Measurements from ENCODE around the gene BTG2. TPM values are rescaled to one million over a fixed set of nuclear protein-coding genes. Genes with fewer than 3 reads are reported as not detected.

Gene BTG2
- total RNA-seq, 1 experiment from 2014 or later, result 24.2 TPM

DNA sequence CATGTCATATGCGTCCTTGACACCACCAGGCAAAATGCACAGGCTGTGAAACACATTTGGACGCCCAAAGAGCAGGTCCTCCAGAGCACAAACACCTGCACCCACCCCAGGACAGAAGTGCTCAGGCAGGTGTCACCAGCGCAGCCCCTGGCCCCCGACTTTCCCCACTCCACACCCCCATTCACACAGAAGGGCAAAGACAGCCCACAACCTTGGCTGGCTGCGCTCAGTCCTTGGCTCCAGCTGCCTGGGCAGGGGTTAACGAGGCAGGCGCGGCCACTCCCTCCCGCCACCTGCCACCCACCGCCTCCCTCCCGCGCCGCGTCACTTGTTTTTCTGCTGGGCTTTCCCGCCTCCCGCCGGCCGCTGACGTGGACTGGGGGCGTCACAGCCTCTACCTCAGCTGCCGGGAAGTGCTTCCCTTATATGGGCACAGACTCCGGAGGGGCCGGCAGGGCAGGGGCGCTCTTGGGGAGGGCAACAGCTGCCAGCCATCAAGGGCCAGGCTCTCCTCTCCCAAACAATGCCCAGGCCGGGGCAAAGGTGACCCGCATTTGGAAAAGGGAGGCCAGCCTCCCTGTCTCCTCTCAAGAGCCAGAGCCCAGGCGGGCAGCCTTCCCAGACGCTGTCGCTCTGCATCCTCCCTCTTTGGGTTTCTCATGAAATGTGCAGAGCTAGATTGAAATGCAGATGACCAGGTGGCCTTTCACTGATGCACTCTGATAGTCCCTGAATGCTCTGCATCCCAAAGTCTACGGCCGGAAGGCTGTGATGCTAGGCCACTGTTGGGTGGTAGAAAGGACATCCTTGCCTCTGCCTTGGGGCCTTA, 14.8 kb upstream of the BTG2 start:
- intact Hi-C loops (cut with micrococcal nuclease), result no loop called here
- no peak overlapping the region for H3K27ac ChIP-seq (ENCODE audit: low read depth, low read length)

GRCh38 chr1:203291201-203292096, 13.9 kb upstream of the BTG2 start:
- no TSS peak for BruUV-seq (replicated peaks)
- CTCF ChIA-PET, result interaction anchor here (1.0 kb wide), 1 partner anchor 19 kb away, joined by 3 read pairs; no protein-coding TSS in a partner anchor
- H3K27ac ChIP-seq (ENCODE audit: low read depth, low read length), result no peak overlapping the region
- RAD21 ChIA-PET (ENCODE audit: low non-redundant PET in 1 of 2, low total read pairs in 2 of 2, uncharacterized antibody in 2 of 2, unreplicated experiment in 2 of 2), result no interaction called here
- no peaks in the 10 kb centered on the region for H4K20me1 ChIP-seq (ENCODE audit: insufficient read depth)
- ATAC-seq (no peak), DNase-seq (ENCODE audit: low read depth, low spot score) (no peak)
- H3K9me2 ChIP-seq (ENCODE audit: insufficient read depth), result no peaks in the 10 kb centered on the region
- no peak overlapping the region for H2AFZ ChIP-seq (ENCODE audit: low read depth, low read length, poor library complexity, severe bottlenecking)
- H3K4me2 ChIP-seq (ENCODE audit: low read length), result 0 out of 2 replicates have a peak overlapping the region, but pooled peaks have one; percentile 58
- POLR2A ChIA-PET, result no interaction called here
- no peaks in the 10 kb centered on the region for H3K27me3 ChIP-seq (ENCODE audit: insufficient read depth, low read length)
- intact Hi-C loops (cut with micrococcal nuclease), result no loop called here
- H3K9me3 ChIP-seq (ENCODE audit: control insufficient read depth in 1 of 2, insufficient read depth in 1 of 2, low read depth in 1 of 2, low read length in 2 of 2), result no peaks in the 10 kb centered on the region
- no peak overlapping the region for H3K4me3 ChIP-seq (replicated peaks in 1 of 2; ENCODE audit: low read depth in 1 of 2, low read length in 2 of 2)
- H3K79me2 ChIP-seq (ENCODE audit: insufficient read depth, low read length), result no peaks in the 10 kb centered on the region
- H3K9ac ChIP-seq (ENCODE audit: low read length), result no peak overlapping the region
- peaks cover 19 to 32% of the 10 kb centered on the region in 2 experiments for H3K4me1 ChIP-seq (ENCODE audit: control insufficient read depth in 1 of 2, insufficient read depth in 2 of 2, low read length in 2 of 2)
- no peaks in the 10 kb centered on the region for H3K36me3 ChIP-seq (ENCODE audit: control insufficient read depth in 1 of 2, insufficient read depth in 2 of 2, low read length in 2 of 2)
- TF ChIP-seq YY1 (IDR thresholded peaks at IDR 0.05; ENCODE audit: extremely low read depth, insufficient replicate concordance, low read depth, low read length), result no peak
- no peak for TF ChIP-seq CEBPB (IDR thresholded peaks at IDR 0.05; ENCODE audit: low read depth)
- no peak for TF ChIP-seq ZNF274 (IDR thresholded peaks at IDR 0.05; ENCODE audit: low read depth, low read length)
- TF ChIP-seq CTCF (IDR thresholded peaks at IDR 0.05 in 2 of 3, conservative IDR thresholded peaks at IDR 0.05 in 1 of 3; ENCODE audit: borderline replicate concordance in 1 of 3, insufficient read depth in 1 of 3, low read depth in 2 of 3, low read length in 2 of 3), result no peak
- no peak for TF ChIP-seq SRF (IDR thresholded peaks at IDR 0.05; ENCODE audit: low read depth)
- no peak for TF ChIP-seq CBX3 (IDR thresholded peaks at IDR 0.05; ENCODE audit: low read depth)
- TF ChIP-seq ELF1 (IDR thresholded peaks at IDR 0.05; ENCODE audit: borderline replicate concordance, low read depth), result no peak
- TF ChIP-seq, protein P1, sequence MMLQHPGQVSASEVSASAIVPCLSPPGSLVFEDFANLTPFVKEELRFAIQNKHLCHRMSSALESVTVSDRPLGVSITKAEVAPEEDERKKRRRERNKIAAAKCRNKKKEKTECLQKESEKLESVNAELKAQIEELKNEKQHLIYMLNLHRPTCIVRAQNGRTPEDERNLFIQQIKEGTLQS (IDR thresholded peaks at IDR 0.05), result no peak

More for the DNA sequence above, 14.8 kb upstream of the BTG2 start:
- peak overlapping the region; percentile 58 for H3K4me2 ChIP-seq (ENCODE audit: low read length)
- DNase-seq (ENCODE audit: low read depth, low spot score), result no peak
- ChIA-PET RAD21 (ENCODE audit: low non-redundant PET in 1 of 2, low total read pairs in 2 of 2, uncharacterized antibody in 2 of 2, unreplicated experiment in 2 of 2) (interaction anchor here in 1 of 2 experiments (1.0 kb wide), 1 partner anchor 18 kb away, joined by 3 read pairs; no protein-coding TSS in a partner anchor), POLR2A (interaction anchor here (1.1 kb wide), 1 partner anchor 15 kb away, joined by 3 read pairs; the partner anchor contains the start of gene BTG2), CTCF (no interaction called here)
- H2AFZ ChIP-seq (ENCODE audit: low read depth, low read length, poor library complexity, severe bottlenecking), result peak overlapping the region; percentile 69
- no peaks in the 10 kb centered on the region for H4K20me1 ChIP-seq (ENCODE audit: insufficient read depth)
- H3K79me2 ChIP-seq (ENCODE audit: insufficient read depth, low read length), result no peaks in the 10 kb centered on the region
- H3K9me3 ChIP-seq (ENCODE audit: control insufficient read depth in 1 of 2, insufficient read depth in 1 of 2, low read depth in 1 of 2, low read length in 2 of 2), result no peaks in the 10 kb centered on the region
- no peaks in the 10 kb centered on the region for H3K9me2 ChIP-seq (ENCODE audit: insufficient read depth)
- no TSS peak for BruUV-seq (replicated peaks)
- no peaks in the 10 kb centered on the region for H3K27me3 ChIP-seq (ENCODE audit: insufficient read depth, low read length)
- H3K4me1 ChIP-seq (ENCODE audit: control insufficient read depth in 1 of 2, insufficient read depth in 2 of 2, low read length in 2 of 2), result peaks cover 19 to 34% of the 10 kb centered on the region in 2 experiments
- H3K36me3 ChIP-seq (ENCODE audit: control insufficient read depth in 1 of 2, insufficient read depth in 2 of 2, low read length in 2 of 2), result no peaks in the 10 kb centered on the region
- peak; percentile 91 for ATAC-seq
- TF ChIP-seq CBX3 (IDR thresholded peaks at IDR 0.05; ENCODE audit: low read depth), result no peak
- TF ChIP-seq EGR1 (IDR thresholded peaks at IDR 0.05; ENCODE audit: low read depth), result 0 out of 2 replicates have a peak, but pooled peaks have one; percentile 47
- TF ChIP-seq SRF (IDR thresholded peaks at IDR 0.05; ENCODE audit: low read depth), result peak; percentile 99
- TF ChIP-seq POLR2A (IDR thresholded peaks at IDR 0.05; ENCODE audit: borderline replicate concordance, extremely low read depth, insufficient read depth, insufficient read length), result no peak
- peak; percentile 53; the same call in 1 of the 2 replicates for TF ChIP-seq MAX (IDR thresholded peaks at IDR 0.05)
- H3K9ac ChIP-seq (ENCODE audit: low read length), result peak overlapping the region; percentile 3; the same call in 1 of the 2 replicates
- H3K4me3 ChIP-seq (replicated peaks in 1 of 2; ENCODE audit: low read depth in 1 of 2, low read length in 2 of 2), result no peak overlapping the region; a peak in 1 of 4 replicates
